HG02884 (cell line): ENCODE data around the gene MESP1.
"Not testable (repeated sequence)": the region's sequence is repeated elsewhere in the genome, so short reads cannot be mapped to it uniquely, and the experiment has no call there.

Experiments
- ATAC-seq: cut with Tn5 transposase; IDR thresholded peaks from one replicate; pipeline ENCODE4 v1.9.1; 2021; ENCODE audit warnings: mild to moderate bottlenecking, moderate library complexity; ENCODE audit not compliant: unreplicated experiment

MESP1 gene, protein sequence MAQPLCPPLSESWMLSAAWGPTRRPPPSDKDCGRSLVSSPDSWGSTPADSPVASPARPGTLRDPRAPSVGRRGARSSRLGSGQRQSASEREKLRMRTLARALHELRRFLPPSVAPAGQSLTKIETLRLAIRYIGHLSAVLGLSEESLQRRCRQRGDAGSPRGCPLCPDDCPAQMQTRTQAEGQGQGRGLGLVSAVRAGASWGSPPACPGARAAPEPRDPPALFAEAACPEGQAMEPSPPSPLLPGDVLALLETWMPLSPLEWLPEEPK

DNA sequence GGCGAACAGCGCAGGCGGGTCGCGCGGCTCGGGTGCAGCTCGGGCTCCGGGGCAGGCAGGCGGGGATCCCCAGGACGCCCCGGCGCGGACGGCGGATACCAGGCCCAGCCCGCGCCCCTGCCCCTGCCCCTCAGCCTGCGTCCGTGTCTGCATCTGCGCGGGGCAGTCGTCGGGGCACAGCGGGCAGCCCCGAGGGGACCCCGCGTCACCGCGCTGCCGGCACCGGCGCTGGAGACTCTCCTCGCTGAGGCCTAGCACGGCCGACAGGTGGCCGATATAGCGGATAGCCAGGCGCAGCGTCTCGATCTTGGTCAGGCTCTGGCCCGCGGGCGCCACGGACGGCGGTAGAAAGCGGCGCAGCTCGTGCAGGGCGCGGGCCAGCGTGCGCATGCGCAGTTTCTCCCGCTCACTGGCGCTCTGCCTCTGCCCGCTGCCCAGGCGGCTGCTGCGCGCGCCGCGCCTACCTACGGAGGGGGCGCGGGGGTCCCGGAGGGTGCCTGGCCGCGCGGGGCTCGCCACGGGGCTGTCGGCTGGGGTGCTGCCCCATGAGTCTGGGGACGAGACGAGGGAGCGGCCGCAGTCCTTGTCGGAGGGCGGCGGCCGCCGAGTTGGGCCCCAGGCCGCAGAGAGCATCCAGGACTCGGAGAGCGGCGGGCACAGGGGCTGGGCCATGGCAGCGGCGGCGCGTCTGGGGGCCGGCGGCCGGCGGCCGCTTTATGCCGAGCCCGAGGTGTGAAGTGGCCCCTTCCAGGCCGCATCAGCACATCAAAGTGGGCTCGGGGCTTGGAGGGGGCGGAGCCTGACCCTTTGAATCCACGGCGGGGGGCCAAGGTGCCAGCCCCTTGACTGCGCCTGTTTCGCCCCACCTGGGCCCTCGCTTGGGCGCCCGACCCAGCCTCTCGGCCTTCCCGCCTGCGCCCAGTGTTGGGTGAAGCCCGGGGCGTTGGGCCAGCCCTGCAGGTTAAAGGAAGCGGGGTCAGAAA is at the start of gene MESP1:
TSS of gene MESP1 (minus strand) at position 690 of the 983 bp plus-strand sequence. CDS start at position 672, 18 bp downstream.
- peak; percentile 89 for ATAC-seq

DNA sequence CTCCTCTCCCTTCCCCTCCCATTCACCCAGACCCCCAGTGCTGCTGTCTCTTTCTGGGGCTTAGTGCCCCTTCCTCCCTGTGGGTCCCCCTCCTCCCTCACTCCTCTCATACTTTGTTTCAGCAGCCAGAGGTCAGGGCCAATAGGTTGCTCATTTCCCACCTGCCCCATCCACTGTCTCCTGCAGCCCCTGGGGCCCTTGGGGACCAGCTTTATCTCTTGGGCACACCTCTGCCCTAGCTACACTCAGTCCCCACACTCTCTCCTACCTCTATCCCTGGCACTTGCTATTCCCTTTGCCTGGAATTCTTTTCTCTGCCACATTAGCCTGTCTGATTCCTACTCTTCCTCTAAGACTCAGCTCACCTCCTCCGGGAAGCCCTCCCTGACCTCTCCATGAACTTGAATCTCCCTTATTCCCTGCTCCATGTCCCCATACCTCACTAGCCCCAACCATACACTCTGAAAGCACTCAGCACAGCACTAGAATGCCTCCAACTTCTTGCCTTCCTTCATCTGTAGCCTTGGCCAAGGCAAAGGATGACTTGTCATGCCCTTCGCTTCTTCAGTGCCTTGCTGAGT is 49.0 kb upstream of the MESP1 start:
- no peak for ATAC-seq

DNA sequence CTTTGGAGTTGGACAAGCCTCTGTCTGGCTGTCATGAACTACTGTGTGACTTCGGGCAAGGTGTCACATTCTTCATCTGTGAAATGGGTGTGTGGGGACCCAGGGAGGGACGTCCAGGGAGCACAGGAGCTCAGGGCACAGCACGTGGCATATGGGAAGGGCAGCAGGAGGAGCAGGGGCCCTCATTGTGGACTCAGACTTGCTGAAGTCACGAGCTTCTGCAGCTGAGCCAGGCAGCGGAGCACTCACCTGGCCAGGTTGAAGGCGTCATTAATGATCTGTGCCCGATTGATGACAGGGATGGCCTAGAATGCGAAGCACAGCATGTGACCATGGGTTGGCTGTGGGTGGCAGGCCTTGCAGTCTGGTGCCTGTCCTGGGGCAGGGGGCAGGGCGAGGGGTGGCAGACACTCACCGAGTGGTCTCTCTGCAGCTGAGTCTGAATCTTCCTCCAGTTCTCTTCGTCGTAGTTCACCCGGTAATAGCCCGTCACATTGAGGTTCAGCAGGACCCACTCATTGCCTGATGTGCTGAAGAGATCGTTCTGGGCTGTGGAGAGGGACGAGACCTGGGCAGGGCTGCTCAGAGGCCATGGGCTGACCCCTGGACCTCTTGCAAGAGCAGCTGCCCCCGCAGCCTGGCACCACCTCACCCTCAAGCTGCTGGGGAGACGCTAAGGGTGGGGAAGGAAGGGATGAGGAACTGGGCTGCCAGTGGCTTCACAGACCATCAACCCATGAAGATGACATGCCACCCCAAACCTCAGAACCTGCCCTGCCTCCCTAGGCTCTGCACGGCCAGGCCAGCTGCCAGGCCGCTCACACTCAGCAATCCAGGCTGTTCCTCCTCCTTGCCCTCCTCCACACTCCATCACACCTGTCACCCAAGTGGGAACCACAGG is 48.2 kb upstream of the MESP1 start:
- no peak for ATAC-seq

DNA sequence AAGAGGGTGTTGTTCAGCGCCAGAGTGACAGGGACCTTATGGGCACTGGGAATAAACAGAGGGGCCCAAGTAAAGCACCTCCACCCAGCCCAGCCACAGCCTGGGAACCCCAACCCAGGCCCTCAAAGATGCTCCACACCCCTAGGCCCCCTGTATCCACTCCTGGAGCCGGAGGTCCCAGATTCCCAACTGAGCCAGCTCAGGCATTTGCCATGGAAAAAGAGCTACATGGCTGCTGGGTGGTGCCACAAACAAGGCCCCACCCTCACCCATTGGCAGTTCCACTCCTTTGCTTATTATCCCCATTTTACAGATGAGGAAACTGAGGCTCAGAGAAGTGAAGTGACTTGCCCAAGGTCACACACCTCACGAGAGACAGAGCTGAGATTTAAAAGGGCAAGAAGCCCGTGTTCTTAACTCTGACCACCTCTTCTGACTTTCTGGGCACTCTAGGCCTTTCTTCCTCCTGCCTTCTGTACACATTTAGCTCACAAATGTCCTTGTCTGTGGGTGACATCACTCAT is 46.7 kb upstream of the MESP1 start:
- no peak for ATAC-seq

DNA sequence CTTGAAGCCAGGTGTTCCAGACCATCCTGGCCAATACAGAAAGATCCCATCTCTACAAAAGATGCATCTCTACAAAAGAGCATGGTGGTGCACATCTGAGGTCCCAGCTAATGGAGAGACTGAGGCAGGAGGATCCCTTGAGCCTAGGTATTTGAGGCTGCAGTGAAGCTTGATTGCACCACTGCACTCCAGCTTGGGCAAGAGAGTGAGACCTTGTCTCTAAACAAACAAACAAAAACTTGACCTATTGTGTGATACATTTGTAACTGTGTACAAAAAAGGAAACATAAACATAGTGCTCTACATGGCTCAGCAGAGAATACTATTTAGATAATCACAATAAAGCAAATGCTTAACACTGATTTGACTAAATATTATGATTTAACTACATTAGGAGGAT is 44.9 kb upstream of the MESP1 start:
- ATAC-seq = no peak

DNA sequence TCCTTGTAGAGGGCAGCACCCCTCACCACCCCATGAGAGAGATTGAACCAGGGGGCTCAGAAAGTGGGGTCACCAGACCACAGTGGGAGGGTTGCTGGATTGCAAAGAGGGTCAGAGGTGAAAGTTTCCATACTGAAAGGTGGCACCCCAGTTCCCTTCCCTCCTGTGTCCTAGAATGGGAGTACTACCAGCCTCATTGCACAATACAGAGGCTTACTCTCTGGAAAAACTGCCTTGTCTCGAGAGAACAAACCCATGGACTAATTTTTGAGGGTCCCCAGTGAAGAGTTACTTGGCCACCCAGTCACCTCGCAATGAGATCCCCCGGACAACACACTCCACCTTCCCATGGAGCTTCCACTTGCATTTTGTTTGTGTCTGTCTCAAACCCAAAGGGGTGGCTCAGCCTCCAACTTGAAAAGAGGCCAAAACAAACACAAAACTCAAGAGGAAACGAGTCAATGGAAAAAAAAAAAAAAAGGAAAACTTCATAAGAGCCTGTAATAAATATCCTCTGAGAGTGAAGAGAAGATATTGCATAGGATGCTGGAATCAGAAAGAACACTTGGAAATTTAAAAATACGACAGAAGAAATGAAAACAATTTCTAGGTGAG is 43.7 kb upstream of the MESP1 start:
- ATAC-seq = no peak

DNA sequence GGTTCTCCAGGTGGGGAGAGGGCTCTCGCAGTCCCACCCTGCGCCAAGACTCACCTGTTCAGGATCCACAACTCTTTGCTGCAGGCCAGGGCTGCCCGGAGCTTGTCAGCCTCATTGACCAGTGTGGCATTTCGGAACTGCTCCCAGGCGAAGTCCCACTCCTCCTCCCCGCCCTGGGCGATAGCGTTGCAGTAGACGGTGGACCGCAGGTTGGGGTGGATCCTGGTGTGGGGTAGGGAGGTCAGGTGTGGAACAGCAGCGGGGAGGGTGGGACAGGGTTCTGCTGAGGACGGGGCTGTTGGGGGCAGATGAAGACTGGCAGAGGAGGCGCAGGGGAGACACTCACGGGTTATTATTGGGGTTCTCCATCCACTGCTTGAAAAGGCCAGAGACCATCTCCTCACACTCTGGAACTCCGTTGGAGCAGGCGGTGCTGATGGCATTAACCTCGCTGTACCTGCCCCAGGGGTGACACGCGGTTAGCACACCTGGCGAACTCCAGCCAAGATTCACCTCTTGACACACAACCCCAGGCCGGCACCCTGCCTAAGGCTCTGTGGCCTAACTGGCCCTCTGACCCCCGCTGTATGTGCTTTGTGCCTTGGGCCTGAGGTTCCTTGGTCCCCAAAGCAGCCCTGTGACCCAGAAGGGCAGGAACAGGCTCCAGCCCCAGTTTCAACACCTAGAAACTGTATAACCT is 41.2 kb upstream of the MESP1 start:
- ATAC-seq = no peak

DNA sequence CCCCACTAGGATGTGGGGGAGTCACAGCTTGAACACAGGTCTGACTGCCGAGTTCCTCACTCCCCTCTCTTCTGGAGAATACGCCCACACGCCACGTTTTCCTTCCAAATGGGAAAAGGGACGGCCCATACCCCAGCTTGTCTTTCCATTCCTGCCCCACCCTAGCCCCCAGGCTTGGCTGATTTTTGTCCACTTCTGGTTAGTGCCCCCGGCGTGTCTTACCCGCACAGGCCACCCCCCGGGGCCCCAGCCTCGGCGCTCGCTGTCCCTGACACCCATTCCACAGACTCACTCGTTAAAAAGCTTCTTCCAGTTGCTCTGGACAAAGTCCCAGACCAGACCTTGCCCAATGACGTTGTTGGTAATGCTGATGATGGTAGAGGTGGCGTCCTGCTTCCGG is 39.6 kb upstream of the MESP1 start:
- ATAC-seq = no peak

DNA sequence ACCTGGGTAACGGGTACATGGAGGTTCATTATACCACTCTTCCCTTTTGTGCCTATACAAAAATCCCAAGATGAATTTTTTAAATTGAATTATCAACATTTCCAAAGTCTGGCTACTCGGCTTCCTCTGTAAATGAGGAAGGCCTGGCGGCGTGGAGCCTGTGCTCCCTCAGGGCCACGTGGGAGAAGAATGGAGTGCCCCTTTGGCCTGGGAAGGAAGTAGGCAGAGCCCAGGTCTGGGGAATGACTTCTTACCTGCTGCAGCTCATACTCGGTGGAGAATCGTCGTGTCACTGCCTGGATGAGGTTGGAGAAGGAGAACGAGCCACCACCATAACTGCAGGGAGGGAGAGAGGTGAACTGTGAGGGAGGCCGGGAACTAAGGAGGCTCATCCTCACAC is 39.2 kb upstream of the MESP1 start:
- ATAC-seq = no peak

DNA sequence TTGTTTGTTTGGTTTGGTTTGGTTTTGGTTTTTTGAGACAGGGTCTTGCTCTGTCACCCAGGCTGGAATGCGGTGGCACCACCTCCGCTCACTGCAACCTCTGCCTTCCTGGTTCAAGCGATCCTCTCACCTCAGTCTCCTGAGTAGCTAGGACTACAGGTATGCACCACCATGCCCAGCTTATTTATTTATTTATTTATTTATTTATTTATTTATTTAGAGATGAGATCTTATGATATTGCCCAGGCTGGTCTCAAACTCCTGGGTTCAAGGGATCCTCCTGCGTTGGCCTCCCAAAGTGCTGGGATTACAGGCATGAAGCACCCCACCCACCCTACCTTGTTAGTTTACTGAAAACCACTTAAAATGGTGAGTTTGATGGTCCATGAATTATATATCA is 37.5 kb upstream of the MESP1 start:
- not testable (repeated sequence) for ATAC-seq

DNA sequence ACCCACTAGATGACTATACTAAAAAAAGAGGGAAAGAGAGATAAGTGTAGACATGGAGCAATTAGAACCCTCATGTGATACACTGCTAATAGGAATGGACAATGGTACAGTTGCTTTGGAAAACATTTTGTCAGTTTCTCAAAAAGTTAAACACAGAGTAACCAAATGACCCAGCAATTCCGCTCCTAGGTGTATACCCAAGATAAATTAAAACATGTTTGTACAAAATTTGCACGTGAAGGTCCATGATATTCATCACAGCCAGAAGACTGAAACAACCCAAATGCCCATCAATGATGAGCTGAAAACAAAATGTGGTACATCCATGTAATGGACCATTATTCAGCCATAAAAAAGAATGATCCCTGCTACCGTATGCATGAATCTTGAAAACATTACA is 36.9 kb upstream of the MESP1 start:
- no peak for ATAC-seq

DNA sequence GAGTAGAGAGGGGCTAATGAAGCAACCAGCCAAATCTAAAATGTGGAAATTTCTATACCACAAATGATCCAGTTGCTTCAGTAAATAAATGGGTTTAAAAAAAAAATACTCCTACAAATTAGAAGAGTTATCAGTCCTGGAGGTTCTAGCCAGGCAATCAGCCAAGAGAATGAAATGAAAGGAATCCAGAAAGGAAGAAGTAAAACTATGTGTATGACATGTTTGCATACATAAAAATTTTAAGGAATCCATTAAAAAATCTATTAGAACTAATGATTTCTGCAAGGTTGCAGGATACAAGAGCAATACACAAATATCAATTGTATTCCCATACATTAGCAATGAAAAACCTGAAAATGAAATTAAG is 34.7 kb upstream of the MESP1 start:
- no peak for ATAC-seq

DNA sequence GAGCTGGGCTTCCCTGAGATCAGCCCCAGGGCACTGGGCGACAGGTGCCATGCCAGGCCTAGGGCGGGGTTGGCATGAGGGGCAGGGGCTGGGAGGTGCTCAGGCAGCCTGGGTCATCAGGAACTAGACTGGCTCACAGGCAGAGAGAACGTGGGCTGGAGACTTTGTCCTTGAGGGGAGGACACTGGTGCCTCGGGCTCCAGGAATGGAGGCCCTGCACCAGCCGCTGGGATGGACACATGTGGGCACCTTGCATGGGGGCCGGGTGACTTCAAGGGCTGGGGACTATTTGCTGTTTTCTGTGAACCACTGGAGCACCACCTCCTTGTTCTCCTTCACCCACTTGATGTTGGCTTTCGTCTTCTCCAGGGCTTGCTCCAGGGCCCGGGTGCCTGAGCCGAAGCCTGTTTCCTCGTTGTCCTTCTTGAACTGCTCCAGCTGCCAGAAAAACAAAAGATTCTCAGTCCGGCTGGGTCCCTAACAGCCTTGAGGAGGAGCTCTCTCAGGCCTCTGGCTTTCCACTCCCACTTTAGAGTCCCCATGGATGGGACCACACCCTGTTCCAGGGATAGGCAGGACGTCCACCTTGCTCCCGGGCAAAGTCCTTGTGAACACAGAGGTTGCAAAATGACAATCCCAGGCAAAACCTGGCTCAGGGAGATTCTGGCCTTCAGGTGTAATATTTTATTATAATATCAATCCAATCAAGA is 34.2 kb upstream of the MESP1 start:
- ATAC-seq = no peak

DNA sequence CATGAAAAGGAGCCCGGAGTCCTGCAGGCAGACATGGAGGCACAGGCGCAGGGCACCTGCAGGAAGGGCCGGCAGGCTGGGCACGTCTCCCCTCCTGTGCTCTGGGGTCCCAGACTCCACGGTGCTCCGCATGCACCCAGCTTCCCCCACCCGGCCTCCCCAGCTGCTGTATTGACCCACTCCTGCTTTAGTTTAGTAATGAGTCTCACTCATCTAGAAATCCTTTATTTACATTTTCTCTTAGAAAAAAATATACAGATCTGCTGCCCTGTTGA is 33.6 kb upstream of the MESP1 start:
- ATAC-seq = no peak

DNA sequence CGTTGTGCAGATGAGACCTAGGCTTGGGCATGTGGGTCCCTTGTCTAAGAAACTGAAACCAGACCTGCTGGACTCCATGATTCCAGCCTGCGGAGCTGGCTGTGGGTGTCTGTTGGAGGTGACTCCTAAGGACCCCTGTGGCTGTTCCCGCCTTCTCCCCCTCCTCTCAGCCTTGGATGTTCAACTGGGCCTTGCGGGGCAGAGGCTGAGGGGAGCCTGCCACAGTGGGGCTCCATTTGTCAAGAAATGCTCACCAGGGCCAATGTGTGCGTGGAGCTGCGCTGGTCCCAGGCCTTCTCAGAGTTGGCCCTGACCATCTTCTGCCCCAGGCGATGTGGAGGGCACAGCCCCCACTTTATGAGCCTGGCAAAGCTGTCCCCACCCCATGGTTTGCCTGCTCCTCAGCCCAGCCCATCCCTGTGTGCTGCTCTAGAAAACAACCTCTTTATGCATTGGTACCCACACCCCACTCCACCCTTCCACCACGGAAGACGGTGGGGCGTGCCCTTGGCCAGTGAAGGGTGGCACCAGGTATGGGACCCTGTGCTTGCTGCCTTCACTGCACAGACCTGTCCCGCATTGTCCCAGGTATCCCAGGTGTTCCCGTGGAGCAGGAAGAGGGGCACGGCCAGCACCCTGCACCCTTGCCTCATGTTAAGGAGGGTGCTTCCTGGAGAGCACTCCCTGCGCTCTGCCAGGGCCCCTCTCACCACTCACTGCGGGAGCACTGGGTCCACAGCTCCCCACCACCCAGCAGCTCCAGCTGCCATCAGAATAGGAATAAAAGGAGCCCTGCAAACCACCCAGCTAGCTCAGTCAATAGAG is 33.0 kb upstream of the MESP1 start:
- no peak for ATAC-seq

DNA sequence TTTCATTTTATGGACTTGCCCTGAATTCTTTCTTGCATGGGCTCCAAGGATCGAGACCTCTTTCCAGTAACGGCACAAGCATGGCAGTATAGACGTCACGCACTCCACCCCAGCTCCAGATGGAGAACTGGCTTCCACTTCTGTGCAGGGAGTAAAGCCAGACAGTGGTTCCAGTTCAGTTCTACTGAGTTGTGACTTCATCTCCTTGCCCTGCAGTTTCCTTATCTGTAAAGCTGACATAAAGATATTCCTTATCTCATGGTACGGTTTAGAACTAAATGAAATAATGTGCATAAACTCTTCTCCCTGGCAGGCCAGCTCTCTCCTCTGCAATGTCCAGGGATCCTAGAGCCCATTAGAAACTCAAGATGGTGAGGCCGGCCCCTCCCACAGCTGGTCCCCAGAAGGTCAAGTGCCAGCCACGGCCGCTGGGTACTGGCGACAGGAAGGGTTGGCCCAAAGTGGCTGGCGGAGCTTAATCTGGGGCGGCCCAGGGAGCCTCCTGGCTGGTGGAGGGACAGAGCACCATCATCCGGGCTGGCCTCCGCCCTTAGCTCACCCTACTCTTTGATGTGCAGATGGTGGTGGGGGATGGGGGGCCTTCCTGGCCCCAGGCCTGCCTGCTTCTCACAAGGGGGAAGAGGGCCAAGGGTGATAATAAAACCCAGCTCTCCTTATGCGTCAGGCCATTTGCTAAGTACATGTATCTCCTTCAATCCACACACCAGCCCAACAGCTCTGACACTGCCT is 32.2 kb upstream of the MESP1 start:
- ATAC-seq = no peak

DNA sequence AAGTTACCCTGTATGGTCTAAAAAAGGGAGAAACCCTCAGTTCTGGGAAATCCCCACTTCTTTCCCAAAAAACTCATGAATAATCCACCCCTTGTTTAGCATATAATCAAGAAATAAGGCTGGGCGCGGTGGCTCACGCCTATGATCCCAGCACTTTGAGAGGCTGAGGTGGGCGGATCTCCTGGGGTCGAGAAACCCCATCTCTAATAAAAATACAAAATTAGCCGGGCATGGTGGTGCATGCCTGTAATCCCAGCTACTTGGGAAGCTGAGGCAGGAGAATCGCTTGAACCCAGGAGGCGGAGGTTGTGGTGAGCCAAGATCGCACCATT is 31.5 kb upstream of the MESP1 start:
- ATAC-seq = not testable (repeated sequence)
